ENCODE results near the gene RSAD2. TPM values are rescaled to one million over a fixed set of nuclear protein-coding genes. Genes with fewer than 3 reads are reported as not detected.

The RSAD2 gene
- total RNA-seq, 1 donor from 2014 or later: 9.5 TPM

DNA sequence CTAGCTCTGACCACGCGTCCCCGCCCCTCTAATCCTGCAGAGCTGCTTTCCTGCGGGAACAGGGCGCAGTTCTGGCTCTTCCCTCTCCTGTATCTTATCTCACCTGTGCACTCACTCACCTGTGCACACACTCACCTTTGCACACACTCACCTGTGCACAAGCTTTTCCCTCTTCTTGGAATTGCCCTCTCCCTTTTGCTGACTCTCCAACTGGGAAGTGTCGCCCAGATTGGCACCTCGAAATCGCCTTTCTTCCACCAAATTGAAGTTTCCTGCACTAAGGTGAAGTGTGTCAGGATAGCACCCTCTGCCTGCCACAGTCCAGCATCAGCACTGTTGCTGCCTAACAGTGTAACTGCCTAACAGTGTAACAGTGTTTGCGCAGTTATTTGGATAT is 11.3 kb upstream of the RSAD2 start:
- H3K9ac ChIP-seq (ENCODE audit: low read length): peak overlapping the region; percentile 73
- no peak for FAIRE-seq

DNA sequence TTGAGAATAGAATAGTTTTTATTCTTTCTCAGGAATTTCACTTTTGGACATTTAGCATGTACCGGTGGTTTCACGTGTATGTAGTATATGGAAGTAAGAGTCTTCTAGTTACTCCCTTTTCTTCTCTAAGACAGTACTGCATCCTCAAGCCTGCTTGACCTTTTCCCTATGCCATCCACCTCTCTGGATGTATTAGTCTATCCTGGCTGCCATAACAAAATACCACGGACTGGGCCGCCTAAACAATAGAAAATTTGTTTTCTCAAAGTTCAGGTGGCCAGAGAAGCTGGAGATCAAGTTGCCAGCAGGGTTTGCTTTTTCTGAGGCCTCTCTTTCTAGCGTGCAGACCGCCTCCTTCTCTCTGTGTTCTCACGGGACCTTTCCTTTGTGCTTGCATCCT is 10.6 kb upstream of the RSAD2 start:
- Mint-ChIP-seq H3K9me3 (ENCODE audit: unreplicated experiment) (peaks cover 1% of the 10 kb centered on the region), H3K27me3 (ENCODE audit: low read depth, unreplicated experiment) (peaks cover 4% of the 10 kb centered on the region), H3K4me3 (ENCODE audit: unreplicated experiment) (peak overlapping the region; percentile 91), H3K27ac (ENCODE audit: unreplicated experiment) (peak overlapping the region; percentile 35), H3K36me3 (ENCODE audit: low read depth, unreplicated experiment) (peaks cover 11% of the 10 kb centered on the region), H3K4me1 (ENCODE audit: low read depth, unreplicated experiment) (peaks cover 22% of the 10 kb centered on the region)
- H3K27ac ChIP-seq (ENCODE audit: low read depth, low read length): no peak overlapping the region
- TF ChIP-seq EZH2 (IDR thresholded peaks at IDR 0.05; ENCODE audit: insufficient read depth, low read length): no peak
- TF ChIP-seq, protein P1, sequence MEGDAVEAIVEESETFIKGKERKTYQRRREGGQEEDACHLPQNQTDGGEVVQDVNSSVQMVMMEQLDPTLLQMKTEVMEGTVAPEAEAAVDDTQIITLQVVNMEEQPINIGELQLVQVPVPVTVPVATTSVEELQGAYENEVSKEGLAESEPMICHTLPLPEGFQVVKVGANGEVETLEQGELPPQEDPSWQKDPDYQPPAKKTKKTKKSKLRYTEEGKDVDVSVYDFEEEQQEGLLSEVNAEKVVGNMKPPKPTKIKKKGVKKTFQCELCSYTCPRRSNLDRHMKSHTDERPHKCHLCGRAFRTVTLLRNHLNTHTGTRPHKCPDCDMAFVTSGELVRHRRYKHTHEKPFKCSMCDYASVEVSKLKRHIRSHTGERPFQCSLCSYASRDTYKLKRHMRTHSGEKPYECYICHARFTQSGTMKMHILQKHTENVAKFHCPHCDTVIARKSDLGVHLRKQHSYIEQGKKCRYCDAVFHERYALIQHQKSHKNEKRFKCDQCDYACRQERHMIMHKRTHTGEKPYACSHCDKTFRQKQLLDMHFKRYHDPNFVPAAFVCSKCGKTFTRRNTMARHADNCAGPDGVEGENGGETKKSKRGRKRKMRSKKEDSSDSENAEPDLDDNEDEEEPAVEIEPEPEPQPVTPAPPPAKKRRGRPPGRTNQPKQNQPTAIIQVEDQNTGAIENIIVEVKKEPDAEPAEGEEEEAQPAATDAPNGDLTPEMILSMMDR (IDR thresholded peaks at IDR 0.05; ENCODE audit: insufficient read depth, low read depth, low read length): no peak
- H4K20me1 ChIP-seq (ENCODE audit: insufficient read depth, low read length): no peaks in the 10 kb centered on the region
- H3K4me1 ChIP-seq (ENCODE audit: insufficient read depth, low read length): peaks cover 7% of the 10 kb centered on the region
- H3K9ac ChIP-seq (ENCODE audit: low read length): no peak overlapping the region
- H3K4me2 ChIP-seq (ENCODE audit: low read length): no peak overlapping the region
- no peaks in the 10 kb centered on the region for H3K79me2 ChIP-seq (ENCODE audit: insufficient read depth, low read length)
- DNase-seq (ENCODE audit: low read depth): no peak
- H3K4me3 ChIP-seq (ENCODE audit: insufficient read depth, low read depth, low read length): no peak overlapping the region
- no peaks in the 10 kb centered on the region for H3K36me3 ChIP-seq (ENCODE audit: insufficient read depth, low read length)
- peaks cover 2% of the 10 kb centered on the region for H3K27me3 ChIP-seq (ENCODE audit: insufficient read depth, low read length)
- H2AFZ ChIP-seq (ENCODE audit: low read depth, low read length): no peak overlapping the region
- FAIRE-seq: no peak
- H3K9me3 ChIP-seq (ENCODE audit: insufficient read depth, low read depth, low read length): no peaks in the 10 kb centered on the region

More for the DNA sequence above, 11.3 kb upstream of the RSAD2 start:
- peak overlapping the region; percentile 92 for H3K4me2 ChIP-seq (ENCODE audit: low read length)
- peak; percentile 18 for DNase-seq (ENCODE audit: low read depth)
- H3K4me1 ChIP-seq (ENCODE audit: insufficient read depth, low read length): peaks cover 7% of the 10 kb centered on the region
- Mint-ChIP-seq H3K27me3 (ENCODE audit: low read depth, unreplicated experiment) (peaks cover 4% of the 10 kb centered on the region), H3K9me3 (ENCODE audit: unreplicated experiment) (peaks cover 7% of the 10 kb centered on the region), H3K4me3 (ENCODE audit: unreplicated experiment) (peak overlapping the region; percentile 91), H3K36me3 (ENCODE audit: low read depth, unreplicated experiment) (peaks cover 18% of the 10 kb centered on the region), H3K27ac (ENCODE audit: unreplicated experiment) (peak overlapping the region; percentile 67), H3K4me1 (ENCODE audit: low read depth, unreplicated experiment) (peaks cover 22% of the 10 kb centered on the region)
- TF ChIP-seq, protein P1 (IDR thresholded peaks at IDR 0.05; ENCODE audit: insufficient read depth, low read depth, low read length): peak; percentile 38
- no peak for TF ChIP-seq EZH2 (IDR thresholded peaks at IDR 0.05; ENCODE audit: insufficient read depth, low read length)
- H4K20me1 ChIP-seq (ENCODE audit: insufficient read depth, low read length): no peaks in the 10 kb centered on the region
- no peaks in the 10 kb centered on the region for H3K9me3 ChIP-seq (ENCODE audit: insufficient read depth, low read depth, low read length)
- no peaks in the 10 kb centered on the region for H3K79me2 ChIP-seq (ENCODE audit: insufficient read depth, low read length)
- no peaks in the 10 kb centered on the region for H3K36me3 ChIP-seq (ENCODE audit: insufficient read depth, low read length)
- H3K27ac ChIP-seq (ENCODE audit: low read depth, low read length): no peak overlapping the region
- H2AFZ ChIP-seq (ENCODE audit: low read depth, low read length): peak overlapping the region; percentile 75
- H3K4me3 ChIP-seq (ENCODE audit: insufficient read depth, low read depth, low read length): peak overlapping the region; percentile 67
- H3K27me3 ChIP-seq (ENCODE audit: insufficient read depth, low read length): peaks cover 2% of the 10 kb centered on the region

DNA sequence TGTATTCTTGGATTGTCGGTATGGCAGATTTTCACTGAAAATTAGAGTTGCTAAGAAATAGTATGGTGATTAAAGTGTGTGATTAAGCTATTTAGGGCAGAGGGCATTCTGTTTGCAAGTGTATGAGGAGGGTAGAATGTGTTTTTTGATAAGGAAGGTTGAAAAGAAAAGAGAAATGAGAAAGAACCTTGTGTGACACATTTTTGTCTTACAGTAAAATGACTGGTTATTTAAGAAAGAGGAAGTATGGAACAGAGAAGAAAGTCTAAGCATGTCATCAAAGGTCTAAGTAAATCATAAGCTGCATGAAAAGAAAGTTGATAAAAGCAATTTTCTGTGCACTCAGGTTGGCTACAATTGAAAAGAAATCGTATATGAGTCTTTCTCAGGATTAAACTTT is 5.2 kb upstream of the RSAD2 start:
- Histone ChIP-seq H3K27me3 (ENCODE audit: insufficient read depth, low read length) (peaks cover 2% of the 10 kb centered on the region), H3K79me2 (ENCODE audit: insufficient read depth, low read length) (no peaks in the 10 kb centered on the region), H2AFZ (ENCODE audit: low read depth, low read length) (no peak overlapping the region), H3K27ac (ENCODE audit: low read depth, low read length) (no peak overlapping the region), H3K4me1 (ENCODE audit: insufficient read depth, low read length) (no peaks in the 10 kb centered on the region), H4K20me1 (ENCODE audit: insufficient read depth, low read length) (no peaks in the 10 kb centered on the region), H3K9ac (ENCODE audit: low read length) (no peak overlapping the region), H3K9me3 (ENCODE audit: insufficient read depth, low read depth, low read length) (no peaks in the 10 kb centered on the region), H3K4me3 (ENCODE audit: insufficient read depth, low read depth, low read length) (no peak overlapping the region), H3K36me3 (ENCODE audit: insufficient read depth, low read length) (no peaks in the 10 kb centered on the region), H3K4me2 (ENCODE audit: low read length) (no peak overlapping the region)
- no peak overlapping the region for H3K4me3 Mint-ChIP-seq (ENCODE audit: unreplicated experiment)
- no peak for TF ChIP-seq EZH2 (IDR thresholded peaks at IDR 0.05; ENCODE audit: insufficient read depth, low read length)
- TF ChIP-seq, protein P1 (IDR thresholded peaks at IDR 0.05; ENCODE audit: insufficient read depth, low read depth, low read length): no peak
- FAIRE-seq (no peak), DNase-seq (ENCODE audit: low read depth) (no peak)
- H3K27ac Mint-ChIP-seq (ENCODE audit: unreplicated experiment): no peak overlapping the region
- peaks cover 4% of the 10 kb centered on the region for H3K27me3 Mint-ChIP-seq (ENCODE audit: low read depth, unreplicated experiment)
- H3K36me3 Mint-ChIP-seq (ENCODE audit: low read depth, unreplicated experiment): peaks cover 2% of the 10 kb centered on the region
- H3K9me3 Mint-ChIP-seq (ENCODE audit: unreplicated experiment): peaks cover 5% of the 10 kb centered on the region
- no peaks in the 10 kb centered on the region for H3K4me1 Mint-ChIP-seq (ENCODE audit: low read depth, unreplicated experiment)

Data from astrocyte (in vitro differentiated cells and primary cell).